MM.1S (cell line): ENCODE measurements around the gene CYP2A7.
"Not testable (repeated sequence)": the region's sequence is repeated elsewhere in the genome, so short reads cannot be mapped to it uniquely, and the experiment has no call there.

Source experiments
- DNase-seq: peaks from one replicate; pipeline ENCODE4 v3.0.0-alpha.2; 2015
- H2AFZ ChIP-seq: fragments of 300-600 bp; sonication (generic); 2 replicates; pipeline ENCODE4 v1.6.0; 2016; ENCODE audit warnings: antibody characterized with exemption, low read length
- H3F3A ChIP-seq: fragments of 300-600 bp; sonication (generic); 2 replicates; pipeline ENCODE4 v1.6.1; 2016; ENCODE audit warnings: mild to moderate bottlenecking, antibody characterized with exemption, low read length, moderate library complexity, mixed read lengths; ENCODE audit not compliant: insufficient read depth
- H3K27ac ChIP-seq: fragments of 300-600 bp; sonication (generic); 2 replicates; pipeline ENCODE4 v1.5.1; 2016; ENCODE audit warnings: mild to moderate bottlenecking, low read length
- H3K27me3 ChIP-seq: fragments of 300-600 bp; sonication (generic); replicated peaks from 2 replicates; pipeline ENCODE4 v1.6.0; 2016; ENCODE audit warnings: low read length; ENCODE audit not compliant: insufficient read depth
- H3K36me3 ChIP-seq: fragments of 300-600 bp; sonication (generic); replicated peaks from 2 replicates; pipeline ENCODE4 v1.6.1; 2016; ENCODE audit warnings: mild to moderate bottlenecking, low read length, mixed read lengths; ENCODE audit not compliant: insufficient read depth
- H3K4me1 ChIP-seq: fragments of 300-600 bp; sonication (generic); 2 replicates; pipeline ENCODE4 v1.6.1; 2016; ENCODE audit warnings: low read length, mixed read lengths
- H3K4me2 ChIP-seq: fragments of 300-600 bp; sonication (generic); 2 replicates; pipeline ENCODE4 v1.6.0; 2016; ENCODE audit warnings: low read depth, low read length
- H3K4me3 ChIP-seq: fragments of 300-600 bp; sonication (generic); 2 replicates; pipeline ENCODE4 v1.5.1; 2016; ENCODE audit warnings: low read length, mixed read lengths
- H3K79me2 ChIP-seq: fragments of 300-600 bp; sonication (generic); 2 replicates; pipeline ENCODE4 v1.6.1; 2016; ENCODE audit warnings: mixed run types, low read length, mixed read lengths
- H3K9ac ChIP-seq: fragments of 300-600 bp; sonication (generic); 2 replicates; pipeline ENCODE4 v1.6.1; 2016; ENCODE audit warnings: low read length, mixed read lengths
- H3K9me2 ChIP-seq: fragments of 300-600 bp; sonication (generic); replicated peaks from 2 replicates; pipeline ENCODE4 v1.6.1; 2016; ENCODE audit warnings: mild to moderate bottlenecking, low read length, mixed read lengths; ENCODE audit not compliant: insufficient read depth
- H3K9me3 ChIP-seq: fragments of 300-600 bp; sonication (generic); replicated peaks from 2 replicates; pipeline ENCODE4 v1.6.1; 2016; ENCODE audit warnings: mild to moderate bottlenecking, low read length, mixed read lengths; ENCODE audit not compliant: insufficient read depth
- H4K20me1 ChIP-seq: fragments of 300-600 bp; sonication (generic); 2 replicates; pipeline ENCODE4 v1.6.1; 2016; ENCODE audit warnings: mild to moderate bottlenecking, low read length, moderate library complexity, mixed read lengths; ENCODE audit not compliant: insufficient read depth
- EZH2 ChIP-seq: fragments of 300-600 bp; sonication (generic); optimal IDR thresholded peaks from 2 replicates; pipeline ENCODE3; 2017; ENCODE audit warnings: low read depth, mild to moderate bottlenecking, antibody characterized with exemption, low read length, mixed read lengths
- EZH2phosphoT487 ChIP-seq: fragments of 300-600 bp; sonication (generic); IDR thresholded peaks from 2 replicates; pipeline ENCODE4 v1.6.1; 2018; ENCODE audit warnings: antibody characterized with exemption, low read length
- TF ChIP-seq, protein P1 (sequence below): fragments of 300-600 bp; sonication (generic); IDR thresholded peaks from 2 replicates; pipeline ENCODE4 v1.5.1; 2016; ENCODE audit warnings: antibody characterized with exemption, low read length, mixed read lengths

Gene CYP2A7, protein sequence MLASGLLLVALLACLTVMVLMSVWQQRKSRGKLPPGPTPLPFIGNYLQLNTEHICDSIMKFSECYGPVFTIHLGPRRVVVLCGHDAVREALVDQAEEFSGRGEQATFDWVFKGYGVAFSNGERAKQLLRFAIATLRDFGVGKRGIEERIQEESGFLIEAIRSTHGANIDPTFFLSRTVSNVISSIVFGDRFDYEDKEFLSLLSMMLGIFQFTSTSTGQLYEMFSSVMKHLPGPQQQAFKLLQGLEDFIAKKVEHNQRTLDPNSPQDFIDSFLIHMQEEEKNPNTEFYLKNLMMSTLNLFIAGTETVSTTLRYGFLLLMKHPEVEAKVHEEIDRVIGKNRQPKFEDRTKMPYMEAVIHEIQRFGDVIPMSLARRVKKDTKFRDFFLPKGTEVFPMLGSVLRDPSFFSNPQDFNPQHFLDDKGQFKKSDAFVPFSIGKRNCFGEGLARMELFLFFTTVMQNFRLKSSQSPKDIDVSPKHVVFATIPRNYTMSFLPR

DNA sequence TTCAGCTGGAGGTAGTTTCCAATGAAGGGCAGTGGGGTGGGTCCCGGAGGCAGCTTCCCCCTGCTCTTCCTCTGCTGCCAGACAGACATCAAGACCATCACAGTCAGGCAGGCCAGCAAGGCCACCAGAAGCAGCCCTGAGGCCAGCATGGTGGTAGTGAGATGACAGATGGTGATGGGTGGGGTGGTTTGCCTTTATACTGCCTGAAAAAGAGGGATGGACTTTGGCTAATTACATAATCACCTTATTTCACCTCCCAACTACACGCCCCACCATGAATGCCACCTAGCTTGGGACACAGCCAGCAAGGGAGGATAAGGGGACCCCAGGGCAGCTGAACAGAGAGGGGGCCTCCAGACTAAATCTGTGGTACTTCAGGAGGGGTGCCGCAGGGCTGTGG is at the start of gene CYP2A7:
TSS of gene CYP2A7 (minus strand) at position 170 of the 400 bp plus-strand sequence. CDS start at position 149, 21 bp downstream.
- H4K20me1 ChIP-seq, H3F3A ChIP-seq, H3K4me2 ChIP-seq, DNase-seq, H2AFZ ChIP-seq, H3K27ac ChIP-seq, H3K79me2 ChIP-seq, H3K4me1 ChIP-seq, H3K36me3 ChIP-seq, H3K9ac ChIP-seq, H3K4me3 ChIP-seq, H3K9me3 ChIP-seq, H3K9me2 ChIP-seq: not testable (repeated sequence)
- H3K27me3 ChIP-seq, result peaks cover 22% of the 10 kb centered on the region

DNA sequence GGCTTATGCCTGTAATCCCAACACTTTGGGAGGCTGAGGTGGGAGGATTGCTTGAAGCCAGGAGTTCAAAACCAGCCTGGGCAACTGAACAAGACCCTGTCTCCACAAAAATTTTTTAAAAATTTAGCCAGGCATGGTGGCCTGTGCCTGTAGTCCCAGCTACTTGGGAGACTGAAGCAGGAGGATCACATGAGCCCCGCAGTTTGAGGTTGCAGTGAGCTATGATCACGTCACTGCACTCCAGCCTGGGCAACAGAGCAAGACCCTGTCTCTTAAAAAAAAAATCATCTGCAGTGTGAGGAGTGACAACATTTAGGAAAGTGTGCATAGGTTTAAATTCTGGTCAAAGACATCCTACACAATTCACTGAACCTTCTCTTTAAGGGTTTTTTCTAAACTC is 48.8 kb upstream of the CYP2A7 start:
- not testable (repeated sequence) for H2AFZ ChIP-seq, H3K4me3 ChIP-seq, H3K4me2 ChIP-seq, H3K9me3 ChIP-seq, H3K9me2 ChIP-seq, H3K27ac ChIP-seq, DNase-seq, H4K20me1 ChIP-seq, H3F3A ChIP-seq, H3K4me1 ChIP-seq, H3K9ac ChIP-seq, H3K36me3 ChIP-seq, H3K79me2 ChIP-seq
- H3K27me3 ChIP-seq, result peaks cover 69% of the 10 kb centered on the region

DNA sequence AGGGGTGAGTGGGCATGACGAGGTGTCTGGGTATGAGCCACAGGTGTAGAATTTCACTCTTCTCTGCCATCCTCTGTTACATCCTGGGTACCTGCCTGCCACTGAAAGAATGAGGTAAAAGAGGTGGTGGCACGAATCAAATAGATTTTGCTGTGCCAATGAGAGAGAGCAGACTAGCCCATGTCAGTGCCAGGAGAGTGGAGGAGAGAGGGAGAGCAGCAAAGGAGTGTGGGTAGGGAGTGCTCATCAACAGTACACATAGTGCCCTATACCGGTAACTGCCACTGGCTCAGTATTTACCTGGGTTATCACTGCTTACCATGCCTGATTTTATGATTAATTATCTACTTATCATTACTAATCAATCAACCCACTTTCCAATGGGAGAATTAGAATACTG is 47.9 kb upstream of the CYP2A7 start:
- H3K27ac ChIP-seq, H4K20me1 ChIP-seq, H3F3A ChIP-seq, H2AFZ ChIP-seq, H3K4me3 ChIP-seq, H3K4me1 ChIP-seq, DNase-seq, H3K4me2 ChIP-seq, H3K9ac ChIP-seq, H3K9me3 ChIP-seq, H3K9me2 ChIP-seq, H3K79me2 ChIP-seq, H3K36me3 ChIP-seq: not testable (repeated sequence)
- peaks cover 67% of the 10 kb centered on the region for H3K27me3 ChIP-seq

DNA sequence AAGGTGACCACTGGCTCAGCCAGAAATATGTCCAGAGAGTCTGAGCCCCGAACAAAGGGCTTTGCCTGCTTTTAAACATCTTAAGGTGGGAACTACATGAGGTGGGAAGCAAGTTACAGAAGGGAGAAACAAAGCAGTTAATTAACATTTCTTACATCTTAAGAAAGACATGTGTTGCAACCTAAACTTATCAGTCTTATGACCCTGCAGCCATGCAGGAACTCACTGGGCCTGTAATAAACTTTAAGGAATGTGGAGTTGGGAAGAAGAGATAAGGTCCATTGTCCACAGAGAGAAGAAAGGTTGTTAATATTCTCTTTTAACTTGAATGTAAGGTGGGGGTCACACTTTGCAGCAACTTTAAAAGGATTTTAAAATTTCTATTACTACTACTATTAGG is 46.8 kb upstream of the CYP2A7 start:
- no peak for DNase-seq
- no peak overlapping the region for H3K4me2 ChIP-seq

More for the DNA sequence above, 46.8 kb upstream of the CYP2A7 start:
- no peaks in the 10 kb centered on the region for H3K79me2 ChIP-seq
- H3K9me2 ChIP-seq, result no peaks in the 10 kb centered on the region
- no peak overlapping the region for H3K9ac ChIP-seq
- H3K27ac ChIP-seq, result no peak overlapping the region
- H4K20me1 ChIP-seq, result no peaks in the 10 kb centered on the region
- no peaks in the 10 kb centered on the region for H3K9me3 ChIP-seq
- H3F3A ChIP-seq, result no peaks in the 10 kb centered on the region
- no peak overlapping the region for H3K4me3 ChIP-seq
- no peaks in the 10 kb centered on the region for H3K36me3 ChIP-seq
- no peak overlapping the region for H2AFZ ChIP-seq
- TF ChIP-seq EZH2, result no peak
- TF ChIP-seq, protein P1, sequence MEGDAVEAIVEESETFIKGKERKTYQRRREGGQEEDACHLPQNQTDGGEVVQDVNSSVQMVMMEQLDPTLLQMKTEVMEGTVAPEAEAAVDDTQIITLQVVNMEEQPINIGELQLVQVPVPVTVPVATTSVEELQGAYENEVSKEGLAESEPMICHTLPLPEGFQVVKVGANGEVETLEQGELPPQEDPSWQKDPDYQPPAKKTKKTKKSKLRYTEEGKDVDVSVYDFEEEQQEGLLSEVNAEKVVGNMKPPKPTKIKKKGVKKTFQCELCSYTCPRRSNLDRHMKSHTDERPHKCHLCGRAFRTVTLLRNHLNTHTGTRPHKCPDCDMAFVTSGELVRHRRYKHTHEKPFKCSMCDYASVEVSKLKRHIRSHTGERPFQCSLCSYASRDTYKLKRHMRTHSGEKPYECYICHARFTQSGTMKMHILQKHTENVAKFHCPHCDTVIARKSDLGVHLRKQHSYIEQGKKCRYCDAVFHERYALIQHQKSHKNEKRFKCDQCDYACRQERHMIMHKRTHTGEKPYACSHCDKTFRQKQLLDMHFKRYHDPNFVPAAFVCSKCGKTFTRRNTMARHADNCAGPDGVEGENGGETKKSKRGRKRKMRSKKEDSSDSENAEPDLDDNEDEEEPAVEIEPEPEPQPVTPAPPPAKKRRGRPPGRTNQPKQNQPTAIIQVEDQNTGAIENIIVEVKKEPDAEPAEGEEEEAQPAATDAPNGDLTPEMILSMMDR, result no peak
- TF ChIP-seq EZH2phosphoT487, result no peak
- peaks cover 76% of the 10 kb centered on the region for H3K27me3 ChIP-seq
- H3K4me1 ChIP-seq, result no peaks in the 10 kb centered on the region
